ENCODE measurements around the gene LRRK2.
"Not testable (repeated sequence)": the region's sequence is repeated elsewhere in the genome, so short reads cannot be mapped to it uniquely, and the experiment has no call there.

- not testable (repeated sequence) for TF ChIP-seq SUZ12 (IDR thresholded peaks at IDR 0.05; ENCODE audit: low read length); CEBPB (IDR thresholded peaks at IDR 0.05; ENCODE audit: low read depth, low read length); CTCF (IDR thresholded peaks at IDR 0.05; ENCODE audit: control extremely low read depth in 1 of 3, insufficient read depth in 1 of 3, low read depth in 1 of 3, low read length in 3 of 3); POLR2A (IDR thresholded peaks at IDR 0.05; ENCODE audit: control extremely low read depth in 1 of 2, low read depth in 2 of 2, low read length in 2 of 2); SP1 (IDR thresholded peaks at IDR 0.05; ENCODE audit: low read depth, low read length); SIN3A (conservative IDR thresholded peaks at IDR 0.05 in 1 of 2, IDR thresholded peaks at IDR 0.05 in 1 of 2; ENCODE audit: low read depth in 1 of 2, low read length in 2 of 2); JUN (IDR thresholded peaks at IDR 0.05; ENCODE audit: low read depth, low read length); RFX5 (IDR thresholded peaks at IDR 0.05; ENCODE audit: borderline replicate concordance, low read depth, low read length); EP300 (IDR thresholded peaks at IDR 0.05; ENCODE audit: borderline replicate concordance in 1 of 2, low read depth in 2 of 2, low read length in 2 of 2); ZNF274 (IDR thresholded peaks at IDR 0.05; ENCODE audit: borderline replicate concordance, extremely low read depth, low read length); CBX8 (IDR thresholded peaks at IDR 0.05; ENCODE audit: borderline replicate concordance, low read depth, low read length); SIRT6 (IDR thresholded peaks at IDR 0.05; ENCODE audit: low read length); POLR2AphosphoS5 (IDR thresholded peaks at IDR 0.05; ENCODE audit: low read depth, low read length)
These were observed 13.6 kb upstream of the LRRK2 start for GRCh38 chr12:40211186-40211585.
